Skeletal muscle tissue (tissue), 4 donors: ENCODE data around the gene LRFN2. TPM values are rescaled to one million over a fixed set of nuclear protein-coding genes. Genes with fewer than 3 reads are reported as not detected.

Experiments
- H3K27ac ChIP-seq: one replicate; pipeline ENCODE4 v1.7.0; 2013; ENCODE audit warnings: mild to moderate bottlenecking, low read depth, low read length, inconsistent platforms
- H3K27me3 ChIP-seq, 3 donors: one replicate each; pipeline ENCODE4 v1.7.0; 2013; ENCODE audit warnings: low read length in 3 of 3; ENCODE audit not compliant: control insufficient read depth in 3 of 3, insufficient read depth in 3 of 3
- H3K36me3 ChIP-seq, 3 donors: one replicate each; pipeline ENCODE4 v1.7.0; 2013; ENCODE audit warnings: low read length in 3 of 3; ENCODE audit not compliant: control insufficient read depth in 3 of 3, insufficient read depth in 3 of 3
- H3K4me1 ChIP-seq, 3 donors: one replicate each; pipeline ENCODE4 v1.7.0; 2013; ENCODE audit warnings: low read length in 3 of 3, mild to moderate bottlenecking in 3 of 3; ENCODE audit not compliant: control insufficient read depth in 3 of 3, insufficient read depth in 3 of 3
- H3K4me3 ChIP-seq, 3 donors: one replicate each; pipeline ENCODE4 v1.7.0; 2013; ENCODE audit warnings: low read length in 3 of 3
- H3K9ac ChIP-seq, 3 donors: one replicate each; pipeline ENCODE4 v1.7.0; 2013; ENCODE audit warnings: low read length in 3 of 3, mild to moderate bottlenecking in 3 of 3, moderate library complexity in 2 of 3, low read depth in 1 of 3
- H3K9me3 ChIP-seq, 3 donors: one replicate each; pipeline ENCODE4 v1.7.0; 2013; ENCODE audit warnings: low read length in 3 of 3; ENCODE audit not compliant: control insufficient read depth in 3 of 3
- total RNA-seq: library from RNA; depleted of rRNA; stranded (reverse); fragments of >200 nt; gene quantifications from one replicate; pipeline ENCODE4 v1.2.3, GENCODE V29; 2014
- donor health status: Osteomylitis.

The LRFN2 gene
- total RNA-seq, 1 donor from 2014 or later = not detected

GRCh38 chr6:40406175-40406574, 181.0 kb downstream of the LRFN2 start:
- Histone ChIP-seq H3K27me3 (no peaks in the 10 kb centered on the region), H3K4me3 (no peak overlapping the region)

GRCh38 chr6:40400738-40401137, 186.4 kb downstream of the LRFN2 start:
- peaks cover 0 to 3% (median under 1%) of the 10 kb centered on the region in 3 donors for H3K4me1 ChIP-seq
- H3K27ac ChIP-seq = no peak overlapping the region
- no peak overlapping the region for H3K9ac ChIP-seq
- H3K4me3 ChIP-seq = no peak overlapping the region
- no peaks in the 10 kb centered on the region for H3K9me3 ChIP-seq
- H3K36me3 ChIP-seq = no peaks in the 10 kb centered on the region
- H3K27me3 ChIP-seq = no peaks in the 10 kb centered on the region

More at GRCh38 chr6:40406175-40406574, 181.0 kb downstream of the LRFN2 start:
- no peaks in the 10 kb centered on the region for H3K36me3 ChIP-seq
- no peaks in the 10 kb centered on the region for H3K9me3 ChIP-seq
- H3K9ac ChIP-seq = no peak overlapping the region
- peaks cover 0 to 3% (median 0%) of the 10 kb centered on the region in 3 donors for H3K4me1 ChIP-seq
- H3K27ac ChIP-seq = no peak overlapping the region

GRCh38 chr6:40399888-40400457, 187.2 kb downstream of the LRFN2 start:
- no peaks in the 10 kb centered on the region for H3K9me3 ChIP-seq

GRCh38 chr6:40398810-40399477, 188.2 kb downstream of the LRFN2 start:
- H3K4me1 ChIP-seq = peaks cover 0 to 9% (median 8%) of the 10 kb centered on the region in 3 donors
- no peak overlapping the region for H3K9ac ChIP-seq
- H3K4me3 ChIP-seq = no peak overlapping the region
- no peaks in the 10 kb centered on the region for H3K9me3 ChIP-seq
- no peaks in the 10 kb centered on the region for H3K27me3 ChIP-seq
- no peak overlapping the region for H3K27ac ChIP-seq
- no peaks in the 10 kb centered on the region for H3K36me3 ChIP-seq

More at GRCh38 chr6:40399888-40400457, 187.2 kb downstream of the LRFN2 start:
- H3K36me3 ChIP-seq = no peaks in the 10 kb centered on the region
- H3K27me3 ChIP-seq = no peaks in the 10 kb centered on the region
- H3K27ac ChIP-seq = no peak overlapping the region
- H3K4me1 ChIP-seq = peaks cover 0 to 8% (median 8%) of the 10 kb centered on the region in 3 donors
- no peak overlapping the region for H3K4me3 ChIP-seq
- no peak overlapping the region for H3K9ac ChIP-seq

GRCh38 chr6:40398034-40398691, 189.0 kb downstream of the LRFN2 start:
- Histone ChIP-seq H3K4me3 (no peak overlapping the region), H3K27ac (no peak overlapping the region), H3K4me1 (peaks cover 0 to 9% (median 8%) of the 10 kb centered on the region in 3 donors), H3K36me3 (no peaks in the 10 kb centered on the region), H3K27me3 (no peaks in the 10 kb centered on the region), H3K9ac (no peak overlapping the region), H3K9me3 (no peaks in the 10 kb centered on the region)

DNA sequence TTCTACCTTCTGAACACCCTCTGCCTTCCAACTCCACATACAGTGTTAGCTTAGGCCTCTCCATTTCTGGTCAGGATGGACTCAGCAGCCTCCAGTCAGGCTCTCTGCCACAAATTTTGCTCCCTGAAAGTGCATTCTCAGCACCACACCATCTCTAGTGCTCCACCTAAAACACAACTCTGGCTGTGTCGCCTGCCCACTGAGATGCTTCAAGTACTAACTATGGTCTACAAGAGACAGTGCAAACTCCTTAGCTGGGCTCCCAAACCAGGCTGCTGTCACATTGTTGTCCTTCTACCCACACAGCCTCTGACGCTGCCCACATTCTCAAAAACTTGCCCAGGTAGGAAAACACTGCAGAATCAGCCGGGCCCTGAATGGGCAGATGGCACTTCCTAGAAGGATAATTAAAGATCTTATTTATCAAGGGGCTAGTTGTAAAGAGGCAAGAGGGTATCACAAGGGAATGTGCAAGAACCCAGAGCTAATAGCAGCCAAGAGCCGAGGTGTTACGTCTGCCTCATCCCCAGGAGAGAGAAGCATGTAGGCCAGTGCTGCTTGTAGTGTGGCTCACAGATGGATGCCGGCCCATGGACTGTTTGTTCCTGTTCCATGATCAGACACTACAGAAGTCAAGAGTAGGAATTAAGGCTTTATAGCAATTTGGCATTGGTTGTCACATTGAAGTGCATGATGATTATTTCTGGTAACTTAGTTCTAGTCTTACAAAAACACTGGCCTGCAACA, 189.7 kb downstream of the LRFN2 start:
- no peak overlapping the region for H3K4me3 ChIP-seq
- no peak overlapping the region for H3K9ac ChIP-seq
- no peaks in the 10 kb centered on the region for H3K36me3 ChIP-seq
- H3K27ac ChIP-seq = no peak overlapping the region
- no peaks in the 10 kb centered on the region for H3K9me3 ChIP-seq
- H3K27me3 ChIP-seq = no peaks in the 10 kb centered on the region
- H3K4me1 ChIP-seq = peaks cover 0 to 9% (median 5%) of the 10 kb centered on the region in 3 donors

- H3K27me3 ChIP-seq = no peaks in the 10 kb centered on the region
- H3K9ac ChIP-seq = peak overlapping the region in 1 of 3 donors; percentile 1
- H3K4me3 ChIP-seq = no peak overlapping the region
- peaks cover 0 to 9% (median 5%) of the 10 kb centered on the region in 3 donors for H3K4me1 ChIP-seq
- H3K36me3 ChIP-seq = no peaks in the 10 kb centered on the region
- no peak overlapping the region for H3K27ac ChIP-seq
- no peaks in the 10 kb centered on the region for H3K9me3 ChIP-seq
These were observed 191.5 kb downstream of the LRFN2 start for GRCh38 chr6:40395698-40396076.

DNA sequence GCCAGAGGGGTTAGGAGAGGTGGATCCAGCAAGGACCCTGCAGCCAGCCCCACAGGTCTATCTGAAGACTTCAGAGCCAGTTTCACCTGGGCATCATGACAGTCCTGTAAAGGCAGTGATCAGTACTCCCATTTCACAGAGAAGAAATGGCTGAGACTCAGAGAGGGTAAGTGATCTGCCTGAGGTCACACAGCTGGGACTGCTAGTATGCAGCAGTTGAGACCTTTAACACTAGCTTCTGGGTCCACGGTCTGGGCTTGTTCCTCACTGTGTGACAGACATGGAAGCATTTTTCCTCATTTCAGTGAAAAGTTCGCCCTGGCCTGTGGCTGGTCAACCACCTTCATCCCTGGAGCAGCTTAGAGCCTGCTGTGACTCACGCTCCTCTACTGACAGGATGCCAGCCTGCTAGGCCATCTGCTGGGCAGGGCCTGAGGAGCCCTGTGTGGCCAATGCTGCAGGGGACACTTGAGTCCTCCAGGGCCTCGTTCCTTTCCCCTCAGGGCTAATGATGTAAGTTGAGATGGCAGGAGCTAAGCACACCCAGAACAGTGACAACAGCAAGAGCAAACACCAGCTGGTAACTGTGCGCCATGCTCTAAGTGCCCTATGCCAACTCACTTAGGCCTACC, 192.0 kb downstream of the LRFN2 start:
- no peaks in the 10 kb centered on the region for H3K36me3 ChIP-seq
- H3K4me3 ChIP-seq = no peak overlapping the region
- peaks cover 0 to 9% (median 5%) of the 10 kb centered on the region in 3 donors for H3K4me1 ChIP-seq
- H3K27ac ChIP-seq = no peak overlapping the region
- peak overlapping the region in 1 of 3 donors; percentile 25 for H3K9ac ChIP-seq
- H3K27me3 ChIP-seq = peaks cover 0 to 4% (median 0%) of the 10 kb centered on the region in 3 donors
- no peaks in the 10 kb centered on the region for H3K9me3 ChIP-seq

- Histone ChIP-seq H3K27ac (no peak overlapping the region), H3K9ac (no peak overlapping the region), H3K36me3 (no peaks in the 10 kb centered on the region), H3K27me3 (peaks cover 0 to 4% (median 0%) of the 10 kb centered on the region in 3 donors), H3K4me3 (no peak overlapping the region), H3K9me3 (no peaks in the 10 kb centered on the region), H3K4me1 (peaks cover 0 to 9% (median 5%) of the 10 kb centered on the region in 3 donors)
These were observed 192.8 kb downstream of the LRFN2 start for GRCh38 chr6:40394381-40394780.
